Neural cell (in vitro differentiated cells): ENCODE results near the gene SUSD2. TPM values are rescaled to one million over a fixed set of nuclear protein-coding genes. Genes with fewer than 3 reads are reported as not detected.

Source experiments
- H2AFZ ChIP-seq: fragments of 200-600, 300-800 bp; sonication (generic), shearing (Covaris generic); 2 replicates; pipeline ENCODE4 v1.6.0; 2014; ENCODE audit warnings: low read depth, mild to moderate bottlenecking, antibody characterized with exemption, low read length, moderate library complexity
- H3F3A ChIP-seq: fragments of 200-600 bp; shearing (Covaris generic); 2 replicates; pipeline ENCODE4 v1.6.1; 2016; ENCODE audit warnings: mild to moderate bottlenecking, moderate library complexity, mixed read lengths, antibody characterized with exemption, low read length; ENCODE audit not compliant: insufficient read depth, poor library complexity, severe bottlenecking
- H3K27ac ChIP-seq: fragments of 200-600, 300-800 bp; sonication (generic), shearing (Covaris generic); 2 replicates; pipeline ENCODE4 v1.5.1; 2014; ENCODE audit warnings: mild to moderate bottlenecking, low read length, moderate library complexity
- H3K27me3 ChIP-seq: fragments of 300-800, 200-600 bp; sonication (generic), shearing (Covaris generic); 2 replicates; pipeline ENCODE4 v1.6.0; 2014; ENCODE audit warnings: mild to moderate bottlenecking, low read depth, low read length, moderate library complexity; ENCODE audit not compliant: insufficient read depth
- H3K36me3 ChIP-seq: fragments of 300-800, 200-600 bp; sonication (generic), shearing (Covaris generic); 2 replicates; pipeline ENCODE4 v1.5.1; 2014; ENCODE audit warnings: mild to moderate bottlenecking, antibody characterized with exemption, low read length, moderate library complexity; ENCODE audit not compliant: insufficient read depth
- H3K4me2 ChIP-seq: fragments of 300-800, 200-600 bp; sonication (generic), shearing (Covaris generic); 2 replicates; pipeline ENCODE4 v1.6.0; 2014; ENCODE audit warnings: mild to moderate bottlenecking, low read length
- H3K4me3 ChIP-seq: fragments of 300-800, 200-600 bp; sonication (generic), shearing (Covaris generic); 2 replicates; pipeline ENCODE4 v1.5.1; 2014; ENCODE audit warnings: mild to moderate bottlenecking, low read length, moderate library complexity
- H3K79me2 ChIP-seq: fragments of 200-600 bp; shearing (Covaris generic); replicated peaks from 2 replicates; pipeline ENCODE4 v1.6.0; 2014; ENCODE audit warnings: mild to moderate bottlenecking, low read length, moderate library complexity; ENCODE audit not compliant: insufficient read depth
- H3K9ac ChIP-seq: fragments of 300-800, 200-600 bp; sonication (generic), shearing (Covaris generic); 2 replicates; pipeline ENCODE4 v1.6.1; 2016; ENCODE audit warnings: mild to moderate bottlenecking, low read length, mixed read lengths
- H3K9me2 ChIP-seq: fragments of 200-600 bp; shearing (Covaris generic); 2 replicates; pipeline ENCODE4 v1.6.1; 2016; ENCODE audit warnings: mild to moderate bottlenecking, low read length, mixed read lengths; ENCODE audit not compliant: insufficient read depth
- H3K9me3 ChIP-seq: fragments of 200-600, 300-800 bp; sonication (generic), shearing (Covaris generic); 2 replicates; pipeline ENCODE4 v1.6.1; 2016; ENCODE audit warnings: mild to moderate bottlenecking, mixed run types, low read length, moderate library complexity, mixed read lengths
- H4K20me1 ChIP-seq: fragments of 200-600 bp; shearing (Covaris generic); 2 replicates; pipeline ENCODE4 v1.6.1; 2016; ENCODE audit warnings: mild to moderate bottlenecking, mixed run types; ENCODE audit not compliant: insufficient read depth
- CTCF ChIP-seq: fragments of 450-650 bp; IDR thresholded peaks from 2 replicates; pipeline ENCODE4 v1.5.1; 2014; ENCODE audit warnings: antibody characterized with exemption, mild to moderate bottlenecking, moderate library complexity; ENCODE audit not compliant: poor library complexity, severe bottlenecking
- EP300 ChIP-seq: fragments of 450-650 bp; conservative IDR thresholded peaks from 2 replicates; pipeline ENCODE4 v1.6.1; 2014; ENCODE audit warnings: antibody characterized with exemption, mild to moderate bottlenecking, moderate library complexity; ENCODE audit not compliant: poor library complexity, severe bottlenecking
- EZH2 ChIP-seq: fragments of 200-600, 300-800 bp; shearing (Covaris generic), sonication (generic); IDR thresholded peaks from 2 replicates; pipeline ENCODE4 v1.6.1; 2014; ENCODE audit warnings: antibody characterized with exemption, low read length, borderline replicate concordance, mild to moderate bottlenecking; ENCODE audit not compliant: insufficient read depth, poor library complexity, severe bottlenecking
- MXI1 ChIP-seq: fragments of 450-650 bp; conservative IDR thresholded peaks from 2 replicates; pipeline ENCODE4 v1.6.1; 2014; ENCODE audit warnings: antibody characterized with exemption, mild to moderate bottlenecking; ENCODE audit not compliant: poor library complexity, severe bottlenecking
- POLR2AphosphoS5 ChIP-seq: IDR thresholded peaks from 2 replicates; pipeline ENCODE4 v1.6.1; 2012
- RAD21 ChIP-seq: fragments of 450-650 bp; conservative IDR thresholded peaks from 2 replicates; pipeline ENCODE4 v1.6.1; 2014; ENCODE audit warnings: antibody characterized with exemption, mild to moderate bottlenecking, moderate library complexity
- REST ChIP-seq: IDR thresholded peaks from 2 replicates; pipeline ENCODE4 v1.6.1; 2012; ENCODE audit warnings: borderline replicate concordance
- SMC3 ChIP-seq: fragments of 450-650 bp; conservative IDR thresholded peaks from 2 replicates; pipeline ENCODE4 v1.6.1; 2014; ENCODE audit warnings: antibody characterized with exemption, mild to moderate bottlenecking, moderate library complexity; ENCODE audit not compliant: poor library complexity
- TAF1 ChIP-seq: IDR thresholded peaks from 2 replicates; pipeline ENCODE4 v1.6.1; 2012; ENCODE audit warnings: low read depth
- polyA plus RNA-seq: library from polyadenylated mRNA; depleted of rRNA; stranded (reverse); fragments of >200 nt; gene quantifications from 2 replicates; pipeline ENCODE4 v1.2.3, GENCODE V29; 2014

SUSD2 gene
- polyA plus RNA-seq, 1 donor from 2014 or later, result 0.20 TPM

GRCh38 chr22:24207264-24208011 lies 26.2 kb downstream of the SUSD2 start:
- Histone ChIP-seq H3K27me3 (no peaks in the 10 kb centered on the region), H3K4me2 (no peak overlapping the region), H3K9me3 (no peaks in the 10 kb centered on the region), H3K4me3 (no peak overlapping the region), H3K79me2 (no peaks in the 10 kb centered on the region), H3K9ac (no peak overlapping the region), H3K27ac (no peak overlapping the region), H4K20me1 (no peaks in the 10 kb centered on the region), H3K9me2 (no peaks in the 10 kb centered on the region), H3K36me3 (no peaks in the 10 kb centered on the region), H3F3A (no peaks in the 10 kb centered on the region), H2AFZ (no peak overlapping the region)
- TF ChIP-seq REST (no peak), EZH2 (no peak)

- H2AFZ ChIP-seq, result no peak overlapping the region
- H4K20me1 ChIP-seq, result no peaks in the 10 kb centered on the region
- no peak for TF ChIP-seq CTCF
- TF ChIP-seq TAF1, result no peak
- TF ChIP-seq SMC3, result no peak
- no peak for TF ChIP-seq RAD21
- TF ChIP-seq EP300, result no peak
- TF ChIP-seq MXI1, result no peak
- TF ChIP-seq POLR2AphosphoS5, result no peak
- no peak for TF ChIP-seq REST
- no peak for TF ChIP-seq EZH2
- H3K9ac ChIP-seq, result no peak overlapping the region
- no peaks in the 10 kb centered on the region for H3K36me3 ChIP-seq
- no peaks in the 10 kb centered on the region for H3F3A ChIP-seq
- H3K27ac ChIP-seq, result no peak overlapping the region
- H3K27me3 ChIP-seq, result no peaks in the 10 kb centered on the region
- H3K79me2 ChIP-seq, result no peaks in the 10 kb centered on the region
- H3K9me2 ChIP-seq, result no peaks in the 10 kb centered on the region
- no peak overlapping the region for H3K4me2 ChIP-seq
- H3K4me3 ChIP-seq, result no peak overlapping the region
- no peaks in the 10 kb centered on the region for H3K9me3 ChIP-seq
Observed at GRCh38 chr22:24208012-24208749, 26.9 kb downstream of the SUSD2 start.
